IgD-negative memory B cell (primary cell): Measurements from ENCODE around the gene CASZ1. TPM values are rescaled to one million over a fixed set of nuclear protein-coding genes. Genes with fewer than 3 reads are reported as not detected.

Experiments used
- H3K27ac Mint-ChIP-seq, 3 donors: one replicate each; pipeline ENCODE4 v1.8.0; 2020 to 2022; ENCODE audit warnings: mild to moderate bottlenecking in 3 of 3, mixed read lengths in 3 of 3, moderate library complexity in 1 of 3
- H3K27me3 Mint-ChIP-seq: one replicate; pipeline ENCODE4 v1.8.0; 2021; ENCODE audit warnings: mixed read lengths
- H3K36me3 Mint-ChIP-seq: one replicate; pipeline ENCODE4 v1.8.0; 2020; ENCODE audit warnings: mild to moderate bottlenecking, mixed read lengths
- H3K4me1 Mint-ChIP-seq, 3 donors: one replicate each; pipeline ENCODE4 v1.8.0; 2020 to 2022; ENCODE audit warnings: mixed read lengths in 3 of 3, mild to moderate bottlenecking in 1 of 3
- H3K4me3 Mint-ChIP-seq, 4 donors: one replicate each; pipeline ENCODE4 v1.8.0; 2020 to 2022; ENCODE audit warnings: mild to moderate bottlenecking in 4 of 4, mixed read lengths in 4 of 4, moderate library complexity in 3 of 4
- H3K9me3 Mint-ChIP-seq, 3 donors: one replicate each; pipeline ENCODE4 v1.8.0; 2020 to 2021; ENCODE audit warnings: mixed read lengths in 3 of 3, mild to moderate bottlenecking in 1 of 3
- polyA plus RNA-seq: library from polyadenylated mRNA; unstranded; fragments of 300-500 nt; fragmentation: Illumina TruSeq; gene quantifications from one replicate; pipeline ENCODE4 v1.2.3, GENCODE V29; 2021

Gene CASZ1
- polyA plus RNA-seq, 1 donor from 2014 or later = 5.6 TPM

GRCh38 chr1:10730985-10731384, 65.5 kb downstream of the CASZ1 start:
- H3K4me3 Mint-ChIP-seq = no peak overlapping the region
- H3K9me3 Mint-ChIP-seq = no peaks in the 10 kb centered on the region
- H3K27ac Mint-ChIP-seq = no peak overlapping the region
- no peaks in the 10 kb centered on the region for H3K36me3 Mint-ChIP-seq
- H3K4me1 Mint-ChIP-seq = no peaks in the 10 kb centered on the region
- peaks cover 3% of the 10 kb centered on the region for H3K27me3 Mint-ChIP-seq

- Mint-ChIP-seq H3K4me1 (no peaks in the 10 kb centered on the region), H3K9me3 (no peaks in the 10 kb centered on the region), H3K27ac (no peak overlapping the region), H3K4me3 (no peak overlapping the region), H3K27me3 (peaks cover 1% of the 10 kb centered on the region), H3K36me3 (no peaks in the 10 kb centered on the region)
These were observed 67.6 kb downstream of the CASZ1 start for GRCh38 chr1:10728595-10729410.

GRCh38 chr1:10727751-10728232, 68.7 kb downstream of the CASZ1 start:
- no peak overlapping the region for H3K27ac Mint-ChIP-seq
- H3K4me1 Mint-ChIP-seq = no peaks in the 10 kb centered on the region
- no peaks in the 10 kb centered on the region for H3K9me3 Mint-ChIP-seq
- H3K4me3 Mint-ChIP-seq = no peak overlapping the region
- no peaks in the 10 kb centered on the region for H3K36me3 Mint-ChIP-seq
- peaks cover 1% of the 10 kb centered on the region for H3K27me3 Mint-ChIP-seq

GRCh38 chr1:10726355-10726754, 70.1 kb downstream of the CASZ1 start:
- Mint-ChIP-seq H3K27me3 (no peaks in the 10 kb centered on the region), H3K9me3 (no peaks in the 10 kb centered on the region), H3K36me3 (no peaks in the 10 kb centered on the region), H3K27ac (no peak overlapping the region), H3K4me1 (peaks cover 0 to under 1% (median 0%) of the 10 kb centered on the region in 3 donors), H3K4me3 (no peak overlapping the region)

- H3K36me3 Mint-ChIP-seq = no peaks in the 10 kb centered on the region
- H3K27me3 Mint-ChIP-seq = no peaks in the 10 kb centered on the region
- no peak overlapping the region for H3K4me3 Mint-ChIP-seq
- peaks cover 0 to 2% (median 0%) of the 10 kb centered on the region in 3 donors for H3K4me1 Mint-ChIP-seq
- H3K27ac Mint-ChIP-seq = no peak overlapping the region
- no peaks in the 10 kb centered on the region for H3K9me3 Mint-ChIP-seq
These were observed 71.2 kb downstream of the CASZ1 start for GRCh38 chr1:10724948-10725847.

- Mint-ChIP-seq H3K4me3 (no peak overlapping the region), H3K27ac (no peak overlapping the region), H3K27me3 (peaks cover 1% of the 10 kb centered on the region), H3K9me3 (no peaks in the 10 kb centered on the region), H3K36me3 (no peaks in the 10 kb centered on the region), H3K4me1 (peaks cover 0 to 2% (median 0%) of the 10 kb centered on the region in 3 donors)
These were observed 71.9 kb downstream of the CASZ1 start for GRCh38 chr1:10724511-10724910.

GRCh38 chr1:10724052-10724494, 72.4 kb downstream of the CASZ1 start:
- Mint-ChIP-seq H3K4me3 (no peak overlapping the region), H3K36me3 (no peaks in the 10 kb centered on the region), H3K27ac (no peak overlapping the region), H3K4me1 (peaks cover 0 to 2% (median 0%) of the 10 kb centered on the region in 3 donors), H3K27me3 (peaks cover 3% of the 10 kb centered on the region), H3K9me3 (no peaks in the 10 kb centered on the region)

GRCh38 chr1:10723317-10723716, 73.1 kb downstream of the CASZ1 start:
- no peaks in the 10 kb centered on the region for H3K9me3 Mint-ChIP-seq
- H3K36me3 Mint-ChIP-seq = no peaks in the 10 kb centered on the region
- peaks cover 3% of the 10 kb centered on the region for H3K27me3 Mint-ChIP-seq
- peak overlapping the region in 1 of 3 donors; percentile 25 for H3K27ac Mint-ChIP-seq
- H3K4me3 Mint-ChIP-seq = no peak overlapping the region
- peaks cover 0 to 2% (median 0%) of the 10 kb centered on the region in 3 donors for H3K4me1 Mint-ChIP-seq

- peaks cover 0 to 2% (median 0%) of the 10 kb centered on the region in 3 donors for H3K4me1 Mint-ChIP-seq
- H3K27me3 Mint-ChIP-seq = peaks cover 3% of the 10 kb centered on the region
- no peak overlapping the region for H3K4me3 Mint-ChIP-seq
- no peak overlapping the region for H3K27ac Mint-ChIP-seq
- no peaks in the 10 kb centered on the region for H3K9me3 Mint-ChIP-seq
- no peaks in the 10 kb centered on the region for H3K36me3 Mint-ChIP-seq
These were observed 73.6 kb downstream of the CASZ1 start for GRCh38 chr1:10722803-10723202.

GRCh38 chr1:10721381-10722321, 74.8 kb downstream of the CASZ1 start:
- no peak overlapping the region for H3K27ac Mint-ChIP-seq

GRCh38 chr1:10720635-10721034, 75.8 kb downstream of the CASZ1 start:
- Mint-ChIP-seq H3K27me3 (peaks cover 5% of the 10 kb centered on the region), H3K27ac (no peak overlapping the region), H3K36me3 (no peaks in the 10 kb centered on the region), H3K4me1 (peaks cover 0 to 6% (median 2%) of the 10 kb centered on the region in 3 donors), H3K9me3 (no peaks in the 10 kb centered on the region), H3K4me3 (no peak overlapping the region)

More at GRCh38 chr1:10721381-10722321, 74.8 kb downstream of the CASZ1 start:
- peak overlapping the region in 1 of 4 donors; percentile 17 for H3K4me3 Mint-ChIP-seq
- H3K27me3 Mint-ChIP-seq = peaks cover 3% of the 10 kb centered on the region
- H3K4me1 Mint-ChIP-seq = peaks cover 0 to 4% (median 0%) of the 10 kb centered on the region in 3 donors
- H3K36me3 Mint-ChIP-seq = no peaks in the 10 kb centered on the region
- H3K9me3 Mint-ChIP-seq = no peaks in the 10 kb centered on the region

GRCh38 chr1:10718083-10718415, 78.4 kb downstream of the CASZ1 start:
- Mint-ChIP-seq H3K27ac (no peak overlapping the region), H3K36me3 (no peaks in the 10 kb centered on the region), H3K27me3 (peaks cover 7% of the 10 kb centered on the region), H3K4me1 (peaks cover 0 to 6% (median 2%) of the 10 kb centered on the region in 3 donors), H3K9me3 (no peaks in the 10 kb centered on the region), H3K4me3 (no peak overlapping the region)

GRCh38 chr1:10717296-10718082, 79.0 kb downstream of the CASZ1 start:
- H3K27me3 Mint-ChIP-seq = peaks cover 7% of the 10 kb centered on the region
- no peaks in the 10 kb centered on the region for H3K9me3 Mint-ChIP-seq
- H3K4me3 Mint-ChIP-seq = no peak overlapping the region
- H3K4me1 Mint-ChIP-seq = peaks cover 0 to 6% (median 2%) of the 10 kb centered on the region in 3 donors
- no peaks in the 10 kb centered on the region for H3K36me3 Mint-ChIP-seq
- no peak overlapping the region for H3K27ac Mint-ChIP-seq

GRCh38 chr1:10716840-10717239, 79.6 kb downstream of the CASZ1 start:
- Mint-ChIP-seq H3K27me3 (peaks cover 7% of the 10 kb centered on the region), H3K4me3 (no peak overlapping the region), H3K9me3 (no peaks in the 10 kb centered on the region), H3K36me3 (no peaks in the 10 kb centered on the region), H3K4me1 (peaks cover 0 to 6% (median 2%) of the 10 kb centered on the region in 3 donors), H3K27ac (no peak overlapping the region)
